Smooth muscle cell (in vitro differentiated cells): ENCODE measurements around the gene BCAR1. TPM values are rescaled to one million over a fixed set of nuclear protein-coding genes. Genes with fewer than 3 reads are reported as not detected.
A peak's percentile ranks its signal among the peaks of the same experiment; 100 is the strongest.

Source experiments
- DNase-seq: peaks from one replicate; lab custom pipeline; 2025; ENCODE audit not compliant: unreplicated experiment; lab: John Stamatoyannopoulos, UW
- H2AFZ ChIP-seq: fragments of 200-600 bp; sonication (generic); 2 replicates; pipeline ENCODE4 v1.6.0; 2016; ENCODE audit warnings: antibody characterized with exemption, low read depth, mild to moderate bottlenecking
- H3F3A ChIP-seq: fragments of 200-600 bp; sonication (generic); 2 replicates; pipeline ENCODE4 v1.6.0; 2017; ENCODE audit warnings: antibody characterized with exemption, low read depth
- H3K27ac ChIP-seq: fragments of 200-600 bp; sonication (generic); 2 replicates; pipeline ENCODE4 v1.5.1; 2016; ENCODE audit warnings: low read depth, mild to moderate bottlenecking
- H3K27me3 ChIP-seq: fragments of 200-600 bp; sonication (generic); 2 replicates; pipeline ENCODE4 v1.6.1; 2016; ENCODE audit warnings: low read depth, mild to moderate bottlenecking
- H3K36me3 ChIP-seq: fragments of 200-600 bp; sonication (generic); 2 replicates; pipeline ENCODE4 v1.5.1; 2016; ENCODE audit warnings: low read depth
- H3K4me1 ChIP-seq: fragments of 200-600 bp; sonication (generic); 2 replicates; pipeline ENCODE4 v1.5.1; 2016; ENCODE audit warnings: low read depth
- H3K4me2 ChIP-seq: fragments of 200-600 bp; sonication (generic); 2 replicates; pipeline ENCODE4 v1.6.0; 2016; ENCODE audit warnings: mild to moderate bottlenecking
- H3K4me3 ChIP-seq: fragments of 200-600 bp; sonication (generic); 2 replicates; pipeline ENCODE4 v1.5.1; 2016; ENCODE audit warnings: mild to moderate bottlenecking
- H3K79me2 ChIP-seq: fragments of 200-600 bp; sonication (generic); 2 replicates; pipeline ENCODE4 v1.6.0; 2016; ENCODE audit warnings: low read depth, mild to moderate bottlenecking
- H3K9ac ChIP-seq: fragments of 200-600 bp; sonication (generic); 2 replicates; pipeline ENCODE4 v1.6.0; 2016; ENCODE audit warnings: low read depth
- H3K9me3 ChIP-seq: fragments of 200-600 bp; sonication (generic); replicated peaks from 2 replicates; pipeline ENCODE4 v1.5.1; 2016; ENCODE audit warnings: low read depth
- H4K20me1 ChIP-seq: fragments of 200-600 bp; sonication (generic); 2 replicates; pipeline ENCODE4 v1.6.0; 2016; ENCODE audit warnings: low read depth
- WGBS: methylation state at CpG from one replicate; pipeline ENCODE4 v1.1.7; 2016; ENCODE audit warnings: low lambda C conversion rate; 5-methylcytosine and 5-hydroxymethylcytosine counted together
- polyA plus RNA-seq: library from polyadenylated mRNA; unstranded; fragments of >200 nt; fragmentation: Nextera tagmentation; extraction: Ambion mirVana; gene quantifications from 2 replicates; pipeline ENCODE4 v1.2.1, GENCODE V29; 2016
- total RNA-seq: library from RNA; depleted of rRNA; stranded (reverse); fragments of >200 nt; gene quantifications from 2 replicates; pipeline ENCODE4 v1.2.3, GENCODE V29; 2014
- TF ChIP-seq, protein P1 (sequence below): fragments of 200-600 bp; sonication (generic); IDR thresholded peaks from 2 replicates; pipeline ENCODE4 v1.5.1; 2017; ENCODE audit warnings: borderline replicate concordance, mild to moderate bottlenecking, antibody characterized with exemption; ENCODE audit not compliant: insufficient read depth, poor library complexity, severe bottlenecking

The BCAR1 gene
- total and polyA plus RNA-seq, 2 experiments from 2014 or later: 49.4 to 117 TPM

DNA sequence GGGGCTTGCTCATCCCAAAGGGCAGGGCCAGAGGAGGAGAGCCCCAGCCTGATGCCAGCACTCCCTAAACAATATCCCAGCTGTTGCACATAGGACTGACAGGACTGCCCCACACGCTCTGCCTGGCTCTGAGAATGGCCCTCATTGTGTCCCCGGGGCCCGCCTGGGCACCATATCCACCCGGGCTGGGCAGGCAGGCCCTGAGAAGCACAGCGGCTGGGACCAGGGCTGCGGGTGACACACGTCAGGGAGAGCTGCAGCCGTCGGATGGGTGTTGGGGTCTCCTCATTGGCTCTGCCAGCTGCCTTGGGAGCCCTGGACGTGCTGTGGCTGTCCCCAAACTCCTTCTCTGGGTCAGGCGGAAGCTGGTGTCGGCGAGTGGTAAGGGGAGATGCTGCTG lies 4.2 kb downstream of the BCAR1 start:
- Histone ChIP-seq H3F3A (peaks cover 12% of the 10 kb centered on the region), H3K4me1 (peaks cover 52% of the 10 kb centered on the region), H3K27ac (peak overlapping the region; percentile 100), H2AFZ (no peak overlapping the region), H3K36me3 (no peaks in the 10 kb centered on the region), H4K20me1 (peaks cover 47% of the 10 kb centered on the region), H3K27me3 (no peaks in the 10 kb centered on the region), H3K4me2 (peak overlapping the region; percentile 99), H3K9ac (peak overlapping the region; percentile 98), H3K9me3 (no peaks in the 10 kb centered on the region), H3K79me2 (peaks cover 86% of the 10 kb centered on the region), H3K4me3 (no peak overlapping the region)
- WGBS: 93% methylated on average over 13 of the region's 13 CpGs
- TF ChIP-seq, protein P1, sequence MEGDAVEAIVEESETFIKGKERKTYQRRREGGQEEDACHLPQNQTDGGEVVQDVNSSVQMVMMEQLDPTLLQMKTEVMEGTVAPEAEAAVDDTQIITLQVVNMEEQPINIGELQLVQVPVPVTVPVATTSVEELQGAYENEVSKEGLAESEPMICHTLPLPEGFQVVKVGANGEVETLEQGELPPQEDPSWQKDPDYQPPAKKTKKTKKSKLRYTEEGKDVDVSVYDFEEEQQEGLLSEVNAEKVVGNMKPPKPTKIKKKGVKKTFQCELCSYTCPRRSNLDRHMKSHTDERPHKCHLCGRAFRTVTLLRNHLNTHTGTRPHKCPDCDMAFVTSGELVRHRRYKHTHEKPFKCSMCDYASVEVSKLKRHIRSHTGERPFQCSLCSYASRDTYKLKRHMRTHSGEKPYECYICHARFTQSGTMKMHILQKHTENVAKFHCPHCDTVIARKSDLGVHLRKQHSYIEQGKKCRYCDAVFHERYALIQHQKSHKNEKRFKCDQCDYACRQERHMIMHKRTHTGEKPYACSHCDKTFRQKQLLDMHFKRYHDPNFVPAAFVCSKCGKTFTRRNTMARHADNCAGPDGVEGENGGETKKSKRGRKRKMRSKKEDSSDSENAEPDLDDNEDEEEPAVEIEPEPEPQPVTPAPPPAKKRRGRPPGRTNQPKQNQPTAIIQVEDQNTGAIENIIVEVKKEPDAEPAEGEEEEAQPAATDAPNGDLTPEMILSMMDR: no peak
- no peak for DNase-seq

DNA sequence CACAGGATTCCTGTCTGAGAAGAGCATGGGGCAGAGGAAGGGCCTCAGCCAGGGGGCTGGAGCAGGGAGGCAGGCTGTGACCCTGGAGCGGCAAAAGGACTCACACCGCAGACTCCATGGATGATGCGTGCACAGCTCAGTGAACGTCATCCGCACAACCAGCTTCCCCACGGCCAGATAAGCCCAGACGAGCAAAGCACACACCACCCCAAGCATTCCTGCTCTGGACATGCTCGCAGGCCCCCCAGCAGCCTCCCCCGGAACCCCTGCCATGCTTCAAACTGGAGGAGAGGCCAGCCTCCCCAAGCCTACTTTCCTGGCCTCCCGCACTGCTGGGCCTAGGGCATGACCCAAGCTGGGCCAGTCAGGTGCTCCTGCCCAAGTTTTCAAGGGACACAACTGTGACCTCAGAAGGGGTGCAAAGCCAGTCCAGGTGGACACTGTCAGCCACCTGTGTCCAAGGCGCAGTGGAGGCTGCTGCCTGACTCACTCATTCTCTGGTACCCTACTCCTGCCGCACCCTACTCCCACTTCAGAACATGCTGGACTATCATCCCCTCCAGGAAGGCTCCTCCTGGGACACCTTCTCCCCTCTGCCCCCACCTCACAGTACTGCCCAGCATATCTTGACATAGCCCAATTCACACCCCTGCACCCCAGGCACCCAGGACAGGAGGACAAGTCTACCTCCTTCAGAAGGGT lies 4.8 kb downstream of the BCAR1 start:
- Histone ChIP-seq H3K9me3 (no peaks in the 10 kb centered on the region), H3K4me1 (peaks cover 46% of the 10 kb centered on the region), H4K20me1 (peaks cover 47% of the 10 kb centered on the region), H3K27me3 (no peaks in the 10 kb centered on the region), H2AFZ (no peak overlapping the region), H3K4me2 (peak overlapping the region; percentile 99), H3K27ac (peak overlapping the region; percentile 100), H3K9ac (peak overlapping the region; percentile 98), H3K4me3 (no peak overlapping the region), H3K36me3 (no peaks in the 10 kb centered on the region), H3K79me2 (peaks cover 87% of the 10 kb centered on the region), H3F3A (peaks cover 7% of the 10 kb centered on the region)
- no peak for DNase-seq
- WGBS: 24% methylated on average over 12 of the region's 12 CpGs
- TF ChIP-seq, protein P1: no peak

DNA sequence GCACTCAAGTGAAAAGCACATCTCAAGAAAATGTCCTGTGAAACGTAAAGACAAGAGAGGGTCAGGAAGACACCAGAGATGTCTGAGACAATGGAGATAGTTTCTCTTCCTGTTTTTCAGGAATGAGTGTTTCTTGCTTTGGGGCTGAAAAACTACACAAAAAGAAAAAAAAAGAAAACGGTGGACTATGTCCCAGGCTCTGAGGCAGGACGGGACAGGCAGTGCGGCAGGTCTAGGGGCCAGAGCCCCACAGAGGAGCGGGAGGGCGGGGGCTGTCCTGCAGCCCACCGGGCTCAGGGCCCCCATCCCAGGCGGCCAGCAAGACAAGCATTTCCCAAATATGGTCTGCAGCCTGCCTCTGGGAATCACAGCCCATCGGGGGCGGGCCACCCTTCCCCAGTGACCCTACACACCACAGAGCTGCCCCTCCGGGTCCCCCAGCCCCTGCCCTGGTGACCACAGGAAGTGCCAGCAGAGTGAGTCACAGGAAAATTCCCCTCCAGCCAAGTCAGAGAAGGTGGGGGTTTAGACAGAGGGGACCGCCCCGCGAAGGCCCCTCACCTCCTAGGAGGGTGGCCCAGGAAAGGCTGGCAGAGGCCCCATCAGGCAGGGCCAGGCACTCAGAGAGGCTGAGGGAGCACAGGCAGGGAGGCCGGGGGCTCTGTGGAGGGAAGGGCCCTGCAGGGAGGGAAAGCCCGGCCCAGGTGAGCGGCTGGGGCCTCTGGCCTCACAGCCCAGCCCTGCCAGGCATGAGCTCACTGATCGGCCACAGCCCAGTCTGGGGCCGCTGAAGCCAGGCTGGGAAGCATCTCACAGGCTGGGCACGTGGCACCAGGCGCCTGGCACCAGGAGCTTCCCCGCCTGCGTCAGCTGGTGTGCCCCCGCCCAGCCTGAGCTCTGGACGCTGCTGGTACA lies 6.3 kb downstream of the BCAR1 start:
- Histone ChIP-seq H3K27ac (peak overlapping the region; percentile 100), H3K4me2 (peak overlapping the region; percentile 99), H3K9ac (peak overlapping the region; percentile 98), H3K4me3 (no peak overlapping the region), H2AFZ (no peak overlapping the region), H3F3A (peaks cover 7% of the 10 kb centered on the region), H3K9me3 (no peaks in the 10 kb centered on the region), H3K4me1 (peaks cover 45% of the 10 kb centered on the region), H3K79me2 (peaks cover 91% of the 10 kb centered on the region), H3K27me3 (no peaks in the 10 kb centered on the region), H4K20me1 (peaks cover 45% of the 10 kb centered on the region), H3K36me3 (no peaks in the 10 kb centered on the region)
- TF ChIP-seq, protein P1: no peak
- 3% methylated on average over 25 of the region's 25 CpGs for WGBS
- DNase-seq: peak; percentile 97
